Testis (tissue), 3 donors: ENCODE measurements around the gene AUTS2. TPM values are rescaled to one million over a fixed set of nuclear protein-coding genes. Genes with fewer than 3 reads are reported as not detected.

Experiments
- DNase-seq: peaks from one replicate; pipeline ENCODE4 v3.0.0-alpha.2; 2019
- H3K27ac ChIP-seq, 2 donors: fragments of 200-600 bp; sonication (generic); one replicate each; pipeline ENCODE4 v1.5.1; 2019
- H3K27me3 ChIP-seq: fragments of 200-600 bp; sonication (generic); one replicate; pipeline ENCODE4 v1.5.1; 2019
- H3K36me3 ChIP-seq: fragments of 200-600 bp; sonication (generic); one replicate; pipeline ENCODE4 v1.5.1; 2017; ENCODE audit warnings: low read depth; ENCODE audit errors: missing control alignments
- H3K4me1 ChIP-seq: fragments of 200-600 bp; sonication (generic); one replicate; pipeline ENCODE4 v1.5.1; 2019
- H3K4me3 ChIP-seq, 2 donors: fragments of 200-600 bp; sonication (generic); one replicate each; pipeline ENCODE4 v1.5.1; 2017 to 2019
- H3K9me3 ChIP-seq: fragments of 200-600 bp; sonication (generic); one replicate; pipeline ENCODE4 v1.5.1; 2017
- POLR2A ChIP-seq: fragments of 450-650 bp; IDR thresholded peaks from one replicate; pipeline ENCODE4 v1.6.1; 2017; ENCODE audit warnings: antibody characterized with exemption, mild to moderate bottlenecking, moderate library complexity
- WGBS, 2 donors: methylation state at CpG; one replicate each; pipeline ENCODE4 v1.1.5; 2018; 5-methylcytosine and 5-hydroxymethylcytosine counted together
- intact Hi-C: fragments of 100-400 bp; cut with DNase I; formaldehyde crosslinking; loops from one replicate; pipeline ENCODE4 v1.15.1; 2023; ENCODE audit warnings: low total_unique reads
- polyA plus RNA-seq: library from polyadenylated mRNA; stranded (reverse); fragments of 350-450 nt; fragmentation: Illumina TruSeq; extraction: RNeasy Lipid Tissue Mini Kit (QIAGEN cat#74804); gene quantifications from one replicate; pipeline ENCODE4 v1.2.3, GENCODE V29; 2014; ENCODE audit warnings: low read depth, low replicate concordance; ENCODE audit not compliant: insufficient read depth
- total RNA-seq, 2 donors: library from RNA; depleted of rRNA; stranded (reverse); fragments of >200 nt; gene quantifications; one replicate each; pipeline ENCODE4 v1.2.3, GENCODE V29; 2016
- TF ChIP-seq, protein P1 (sequence below), 3 experiments: fragments of 450-650 bp in 2 of 3; fragments of 200-600 bp in 1 of 3; sonication (generic) in 1 of 3; IDR thresholded peaks; one replicate each; pipeline ENCODE4 v1.5.1; 2016 to 2019; ENCODE audit warnings: antibody characterized with exemption in 3 of 3, mild to moderate bottlenecking in 2 of 3, moderate library complexity in 1 of 3

AUTS2 gene
- total and polyA plus RNA-seq, 3 donors from 2014 or later: 21.3 to 75.5 (median 56.1) TPM

DNA sequence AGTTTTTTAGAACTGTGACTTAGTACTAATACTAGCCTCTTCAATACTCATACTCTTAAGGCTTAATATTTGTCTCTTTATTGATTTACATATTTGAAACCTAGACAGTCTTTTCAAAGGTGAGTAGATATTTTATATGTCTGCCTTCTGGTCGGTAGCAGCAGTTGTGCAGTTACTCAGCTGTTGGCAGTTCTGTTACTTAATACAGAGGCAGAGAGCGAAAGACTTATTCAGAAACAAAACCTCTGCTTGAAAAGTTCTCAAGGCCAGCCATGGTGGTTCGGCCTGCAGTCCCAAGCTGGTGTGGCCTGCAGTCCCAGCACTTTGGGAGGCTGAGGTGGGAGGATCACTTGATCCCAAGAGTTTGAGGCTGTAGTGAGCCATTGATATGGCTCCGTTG is 84.2 kb downstream of the AUTS2 start:
- WGBS, 2 donors: 86 to 91% methylated on average over 4 of the region's 4 CpGs
- no peak overlapping the region for H3K27ac ChIP-seq

DNA sequence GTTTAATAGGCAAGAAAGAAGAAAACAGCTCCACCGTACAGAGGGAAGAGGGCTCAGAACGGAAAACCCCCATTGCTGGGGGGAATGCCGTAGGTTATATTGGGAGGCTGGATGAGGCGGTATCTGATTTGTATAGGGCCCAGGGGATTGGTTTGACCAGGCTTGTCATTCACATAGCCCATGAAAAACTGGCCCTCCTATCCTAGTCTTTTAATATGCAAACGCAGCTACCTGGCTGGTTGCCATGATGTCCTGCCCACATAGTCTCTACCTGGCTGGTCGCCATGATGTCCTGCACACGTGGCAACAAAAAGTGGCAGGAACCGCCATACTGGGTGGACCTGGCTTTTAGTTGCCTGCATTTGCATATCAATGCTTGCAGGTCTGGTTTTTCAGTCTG is 84.7 kb downstream of the AUTS2 start:
- intact Hi-C loops: no loop called here
- 91 to 92% methylated on average over 8 of the region's 8 CpGs for WGBS, 2 donors
- TF ChIP-seq, protein P1, sequence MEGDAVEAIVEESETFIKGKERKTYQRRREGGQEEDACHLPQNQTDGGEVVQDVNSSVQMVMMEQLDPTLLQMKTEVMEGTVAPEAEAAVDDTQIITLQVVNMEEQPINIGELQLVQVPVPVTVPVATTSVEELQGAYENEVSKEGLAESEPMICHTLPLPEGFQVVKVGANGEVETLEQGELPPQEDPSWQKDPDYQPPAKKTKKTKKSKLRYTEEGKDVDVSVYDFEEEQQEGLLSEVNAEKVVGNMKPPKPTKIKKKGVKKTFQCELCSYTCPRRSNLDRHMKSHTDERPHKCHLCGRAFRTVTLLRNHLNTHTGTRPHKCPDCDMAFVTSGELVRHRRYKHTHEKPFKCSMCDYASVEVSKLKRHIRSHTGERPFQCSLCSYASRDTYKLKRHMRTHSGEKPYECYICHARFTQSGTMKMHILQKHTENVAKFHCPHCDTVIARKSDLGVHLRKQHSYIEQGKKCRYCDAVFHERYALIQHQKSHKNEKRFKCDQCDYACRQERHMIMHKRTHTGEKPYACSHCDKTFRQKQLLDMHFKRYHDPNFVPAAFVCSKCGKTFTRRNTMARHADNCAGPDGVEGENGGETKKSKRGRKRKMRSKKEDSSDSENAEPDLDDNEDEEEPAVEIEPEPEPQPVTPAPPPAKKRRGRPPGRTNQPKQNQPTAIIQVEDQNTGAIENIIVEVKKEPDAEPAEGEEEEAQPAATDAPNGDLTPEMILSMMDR (IDR thresholded peaks at IDR 0.05): no peak
- TF ChIP-seq POLR2A: no peak
- no peaks in the 10 kb centered on the region for H3K27me3 ChIP-seq
- no peak for DNase-seq
- H3K9me3 ChIP-seq: no peaks in the 10 kb centered on the region
- H3K4me3 ChIP-seq: no peak overlapping the region
- H3K4me1 ChIP-seq: peaks cover 23% of the 10 kb centered on the region
- H3K27ac ChIP-seq: no peak overlapping the region
- no peaks in the 10 kb centered on the region for H3K36me3 ChIP-seq

More for the DNA sequence above, 84.2 kb downstream of the AUTS2 start:
- Histone ChIP-seq H3K4me1 (peaks cover 23% of the 10 kb centered on the region), H3K9me3 (no peaks in the 10 kb centered on the region), H3K4me3 (no peak overlapping the region), H3K36me3 (no peaks in the 10 kb centered on the region), H3K27me3 (no peaks in the 10 kb centered on the region)
- TF ChIP-seq, protein P1 (IDR thresholded peaks at IDR 0.05): no peak
- no peak for TF ChIP-seq POLR2A
- intact Hi-C loops: no loop called here
- no peak for DNase-seq

DNA sequence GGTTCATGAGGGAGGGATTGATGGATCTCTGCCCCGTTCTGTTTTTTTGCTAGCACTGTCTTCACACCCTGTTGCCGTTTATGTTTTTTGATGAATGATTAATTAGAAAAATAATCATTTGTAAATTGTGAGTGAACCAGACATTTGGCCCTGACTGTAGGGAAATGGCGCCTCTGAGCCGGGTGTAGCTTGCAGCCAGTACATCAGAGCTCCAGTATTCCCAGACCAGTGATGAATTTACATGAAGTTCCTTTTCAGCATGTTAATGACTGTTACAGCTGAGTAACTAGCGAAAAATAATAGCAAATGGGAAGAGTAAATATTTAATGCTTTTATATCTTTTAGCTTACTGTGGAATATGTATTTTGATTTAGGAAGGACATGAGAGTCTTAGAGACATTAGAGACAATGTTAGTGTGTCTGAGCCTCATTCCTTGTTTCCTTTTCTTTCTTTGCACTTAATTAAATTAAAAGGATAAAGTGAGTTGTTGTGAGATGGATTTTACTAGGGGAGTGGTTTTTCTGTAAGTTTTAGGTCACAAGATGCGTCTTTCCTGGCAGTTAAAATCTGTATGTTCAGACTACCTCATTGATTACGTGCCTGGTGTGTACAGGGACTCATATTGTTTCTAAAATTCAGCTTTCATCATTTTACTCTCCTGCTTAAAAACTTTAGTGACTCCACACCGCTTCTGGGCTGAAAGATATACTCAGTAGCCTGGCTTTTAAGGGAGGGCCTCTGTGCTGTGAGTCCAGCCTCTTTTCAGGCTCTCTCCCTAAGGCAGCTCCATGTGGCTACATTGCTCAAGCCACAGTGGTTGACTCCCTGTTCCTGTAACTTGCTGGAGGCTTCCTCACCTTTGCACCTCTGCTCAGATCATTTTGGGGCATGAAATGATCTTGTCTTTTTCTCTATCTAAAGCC is 86.4 kb downstream of the AUTS2 start:
- TF ChIP-seq, protein P1 (IDR thresholded peaks at IDR 0.05): no peak
- TF ChIP-seq POLR2A: no peak
- DNase-seq: peak; percentile 50
- peak overlapping the region; percentile 7 to 37 for H3K27ac ChIP-seq
- no peaks in the 10 kb centered on the region for H3K36me3 ChIP-seq
- 57 to 68% methylated on average over 8 of the region's 8 CpGs for WGBS, 2 donors
- no peaks in the 10 kb centered on the region for H3K27me3 ChIP-seq
- intact Hi-C loops: no loop called here
- H3K4me1 ChIP-seq: peaks cover 19% of the 10 kb centered on the region
- H3K9me3 ChIP-seq: no peaks in the 10 kb centered on the region
- no peak overlapping the region for H3K4me3 ChIP-seq

DNA sequence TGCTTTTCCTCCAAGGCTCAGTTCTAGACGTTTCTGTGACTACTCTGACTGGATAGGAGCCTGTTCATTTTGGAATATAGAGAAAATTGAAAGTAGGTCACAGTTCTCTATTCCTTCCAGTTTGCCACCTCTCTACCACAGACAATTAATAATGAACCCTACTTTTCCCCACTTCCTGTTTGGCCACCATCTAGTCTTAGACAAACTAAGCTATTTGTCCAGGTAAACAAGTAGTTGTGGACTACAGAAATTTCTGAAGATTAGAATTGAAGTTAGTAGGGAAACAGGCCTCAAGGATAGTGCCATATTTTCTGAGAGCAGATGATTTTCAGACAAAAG is 87.0 kb downstream of the AUTS2 start:
- WGBS, 2 donors: 23 to 37% methylated on average over 1 of the region's 1 CpG
- H3K4me3 ChIP-seq: no peak overlapping the region
- H3K36me3 ChIP-seq: no peaks in the 10 kb centered on the region
- TF ChIP-seq POLR2A: no peak
- TF ChIP-seq, protein P1 (IDR thresholded peaks at IDR 0.05): no peak
- H3K9me3 ChIP-seq: no peaks in the 10 kb centered on the region
- H3K4me1 ChIP-seq: peaks cover 19% of the 10 kb centered on the region
- peak overlapping the region in 1 of 2 donors; percentile 7 for H3K27ac ChIP-seq
- intact Hi-C loops: no loop called here
- no peak for DNase-seq
- no peaks in the 10 kb centered on the region for H3K27me3 ChIP-seq

DNA sequence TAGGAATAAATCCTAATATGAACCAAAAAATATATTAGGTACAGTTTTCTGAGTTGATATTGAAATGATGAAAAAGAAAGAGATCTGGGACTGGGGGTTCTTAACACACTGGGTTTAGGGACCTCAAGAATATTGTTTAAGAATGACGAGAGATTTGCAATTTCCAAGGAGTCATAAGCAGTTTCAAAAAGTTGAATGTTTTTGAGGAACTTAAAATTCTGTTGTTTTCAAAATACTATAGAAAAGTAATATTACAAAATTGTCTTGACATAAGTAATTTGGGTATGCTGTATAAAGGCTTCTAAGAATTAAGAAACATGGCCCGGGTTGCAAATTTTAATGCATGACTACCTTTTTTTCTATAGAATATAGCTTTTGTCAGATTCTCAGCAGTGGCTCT is 88.1 kb downstream of the AUTS2 start:
- intact Hi-C loops: no loop called here
- 90 to 97% methylated on average over 2 of the region's 2 CpGs for WGBS, 2 donors

More for the DNA sequence above, 88.1 kb downstream of the AUTS2 start:
- Histone ChIP-seq H3K4me3 (no peak overlapping the region), H3K9me3 (no peaks in the 10 kb centered on the region), H3K36me3 (no peaks in the 10 kb centered on the region), H3K4me1 (peaks cover 19% of the 10 kb centered on the region), H3K27ac (no peak overlapping the region), H3K27me3 (no peaks in the 10 kb centered on the region)
- TF ChIP-seq, protein P1 (IDR thresholded peaks at IDR 0.05): no peak
- no peak for TF ChIP-seq POLR2A
- no peak for DNase-seq
